ENCODE data around the gene ELMOD1.
A peak's percentile ranks its signal among the peaks of the same experiment; 100 is the strongest.

The ELMOD1 gene

DNA sequence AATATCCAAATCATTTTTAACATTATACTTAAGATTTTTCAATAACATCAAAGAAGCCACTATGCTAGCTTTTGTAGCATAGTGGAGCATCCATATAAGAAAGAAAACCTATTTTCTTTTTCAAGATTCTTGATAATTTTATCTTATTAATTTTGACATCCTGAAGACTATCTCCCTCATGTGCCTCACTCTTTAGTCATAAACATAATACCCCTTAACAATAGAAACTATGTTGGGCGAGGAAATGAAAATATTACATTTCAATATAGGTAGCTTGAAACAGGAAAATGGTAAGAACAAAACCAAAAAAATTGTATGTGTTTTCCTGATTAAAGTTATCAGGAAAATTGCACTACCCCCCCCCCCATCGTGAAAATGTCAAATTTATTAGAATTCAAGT is 40.1 kb downstream of the ELMOD1 start:
- H3K27ac ChIP-seq = no peak overlapping the region
- no peak overlapping the region for H3K4me3 ChIP-seq (ENCODE audit: low read depth, low read length)
- DNase-seq = no peak
- no peaks in the 10 kb centered on the region for H3K27me3 ChIP-seq (replicated peaks)
- TF ChIP-seq, protein P1, sequence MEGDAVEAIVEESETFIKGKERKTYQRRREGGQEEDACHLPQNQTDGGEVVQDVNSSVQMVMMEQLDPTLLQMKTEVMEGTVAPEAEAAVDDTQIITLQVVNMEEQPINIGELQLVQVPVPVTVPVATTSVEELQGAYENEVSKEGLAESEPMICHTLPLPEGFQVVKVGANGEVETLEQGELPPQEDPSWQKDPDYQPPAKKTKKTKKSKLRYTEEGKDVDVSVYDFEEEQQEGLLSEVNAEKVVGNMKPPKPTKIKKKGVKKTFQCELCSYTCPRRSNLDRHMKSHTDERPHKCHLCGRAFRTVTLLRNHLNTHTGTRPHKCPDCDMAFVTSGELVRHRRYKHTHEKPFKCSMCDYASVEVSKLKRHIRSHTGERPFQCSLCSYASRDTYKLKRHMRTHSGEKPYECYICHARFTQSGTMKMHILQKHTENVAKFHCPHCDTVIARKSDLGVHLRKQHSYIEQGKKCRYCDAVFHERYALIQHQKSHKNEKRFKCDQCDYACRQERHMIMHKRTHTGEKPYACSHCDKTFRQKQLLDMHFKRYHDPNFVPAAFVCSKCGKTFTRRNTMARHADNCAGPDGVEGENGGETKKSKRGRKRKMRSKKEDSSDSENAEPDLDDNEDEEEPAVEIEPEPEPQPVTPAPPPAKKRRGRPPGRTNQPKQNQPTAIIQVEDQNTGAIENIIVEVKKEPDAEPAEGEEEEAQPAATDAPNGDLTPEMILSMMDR (IDR thresholded peaks at IDR 0.05; ENCODE audit: low read depth, low read length, missing control alignments) = no peak
- in situ Hi-C loops (cut with HindIII; ENCODE audit: low pct_ligation_motif_present, low sequenced_read_pairs) = no loop called here
- no peaks in the 10 kb centered on the region for H3K36me3 ChIP-seq (replicated peaks)

DNA sequence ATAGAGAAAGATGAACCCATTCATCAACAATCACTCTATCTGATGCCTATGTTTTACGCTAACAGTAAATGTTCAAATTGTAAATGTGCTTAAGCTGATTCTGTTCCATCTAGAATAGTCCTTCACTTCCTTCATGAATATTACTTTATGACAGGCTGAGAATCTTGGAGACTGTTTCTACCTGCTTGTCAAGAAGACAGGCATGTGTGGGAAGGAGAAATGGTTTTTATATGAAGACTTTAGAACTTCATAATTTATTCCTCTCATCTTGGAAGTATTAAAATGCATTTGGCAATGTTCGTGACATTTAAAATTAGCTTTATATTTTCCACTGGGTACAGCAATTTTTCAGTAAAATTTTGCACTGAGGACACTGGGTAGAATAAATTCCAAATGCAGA is 41.0 kb downstream of the ELMOD1 start:
- Histone ChIP-seq H3K27me3 (replicated peaks) (no peaks in the 10 kb centered on the region), H3K4me3 (ENCODE audit: low read depth, low read length) (no peak overlapping the region), H3K36me3 (replicated peaks) (no peaks in the 10 kb centered on the region), H3K27ac (no peak overlapping the region)
- DNase-seq = no peak
- TF ChIP-seq, protein P1 (IDR thresholded peaks at IDR 0.05; ENCODE audit: low read depth, low read length, missing control alignments) = no peak
- in situ Hi-C loops (cut with HindIII; ENCODE audit: low pct_ligation_motif_present, low sequenced_read_pairs) = no loop called here

DNA sequence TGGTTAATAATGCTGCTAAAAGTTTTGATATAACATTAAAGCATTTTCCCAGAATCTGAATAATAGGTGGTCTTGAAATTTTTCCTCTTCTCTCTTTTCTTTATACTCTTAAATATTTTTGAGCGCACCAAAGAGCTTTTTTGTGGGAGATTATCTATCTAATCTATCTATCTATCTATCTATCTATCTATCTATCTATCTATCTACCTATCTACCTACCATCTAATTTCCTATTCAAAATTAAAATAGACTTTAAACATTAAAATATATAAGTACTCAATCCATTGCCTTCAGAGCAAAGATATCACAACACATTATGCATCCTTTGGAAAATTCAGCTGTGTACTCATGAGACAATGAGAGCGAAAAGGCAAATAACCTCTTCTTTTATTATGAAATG is 55.8 kb downstream of the ELMOD1 start:
- H3K4me3 ChIP-seq (ENCODE audit: low read depth, low read length) = no peak overlapping the region
- no peaks in the 10 kb centered on the region for H3K27me3 ChIP-seq (replicated peaks)
- H3K36me3 ChIP-seq (replicated peaks) = no peaks in the 10 kb centered on the region
- TF ChIP-seq, protein P1 (IDR thresholded peaks at IDR 0.05; ENCODE audit: low read depth, low read length, missing control alignments) = no peak
- DNase-seq = no peak
- in situ Hi-C loops (cut with HindIII; ENCODE audit: low pct_ligation_motif_present, low sequenced_read_pairs) = no loop called here
- no peak overlapping the region for H3K27ac ChIP-seq

DNA sequence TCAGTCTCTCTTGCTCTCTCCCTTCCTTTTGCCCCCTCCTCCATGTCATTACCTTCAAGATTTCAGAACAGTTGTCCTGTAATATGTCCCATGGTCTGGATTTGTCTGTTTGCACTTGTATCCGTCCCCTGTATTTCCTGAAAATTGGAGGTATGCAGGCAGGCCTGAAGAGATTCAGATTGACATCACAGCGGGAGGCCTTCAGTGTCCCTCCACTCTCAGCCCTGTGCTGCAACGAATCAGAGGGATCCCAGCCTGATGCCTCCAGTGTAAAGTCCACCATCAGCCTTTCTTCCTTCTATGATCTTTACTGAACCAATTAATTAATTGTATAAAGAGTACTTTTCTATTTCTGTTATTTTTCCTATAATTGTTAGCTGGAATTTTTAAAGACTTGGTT is 57.3 kb downstream of the ELMOD1 start:
- in situ Hi-C loops (cut with HindIII; ENCODE audit: low pct_ligation_motif_present, low sequenced_read_pairs) = no loop called here

DNA sequence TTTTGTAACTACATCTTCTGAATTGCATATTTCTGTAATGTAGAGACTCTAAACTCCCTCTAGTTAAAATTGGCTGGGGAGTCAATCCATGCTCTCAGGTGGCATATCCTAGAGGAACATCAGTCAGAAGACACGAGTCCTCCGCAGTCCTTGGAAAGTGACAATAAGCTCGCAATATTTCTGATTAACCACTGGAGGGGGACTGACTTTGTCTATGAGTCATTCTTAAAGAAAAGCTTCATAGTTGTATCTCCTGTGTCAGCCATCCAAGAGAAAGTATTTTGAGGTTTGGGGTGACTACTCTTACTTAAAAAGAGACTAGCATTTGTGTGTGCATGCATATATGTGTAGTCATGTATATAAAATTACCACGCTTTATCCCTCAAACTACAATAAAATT is 60.7 kb downstream of the ELMOD1 start:
- no peak for DNase-seq
- TF ChIP-seq, protein P1 (IDR thresholded peaks at IDR 0.05; ENCODE audit: low read depth, low read length, missing control alignments) = peak; percentile 6
- in situ Hi-C loops (cut with HindIII; ENCODE audit: low pct_ligation_motif_present, low sequenced_read_pairs) = no loop called here
- Histone ChIP-seq H3K36me3 (replicated peaks) (no peaks in the 10 kb centered on the region), H3K27me3 (replicated peaks) (no peaks in the 10 kb centered on the region), H3K4me3 (ENCODE audit: low read depth, low read length) (no peak overlapping the region), H3K27ac (no peak overlapping the region)

More for the DNA sequence above, 57.3 kb downstream of the ELMOD1 start:
- Histone ChIP-seq H3K27ac (no peak overlapping the region), H3K4me3 (ENCODE audit: low read depth, low read length) (no peak overlapping the region), H3K27me3 (replicated peaks) (no peaks in the 10 kb centered on the region), H3K36me3 (replicated peaks) (no peaks in the 10 kb centered on the region)
- TF ChIP-seq, protein P1 (IDR thresholded peaks at IDR 0.05; ENCODE audit: low read depth, low read length, missing control alignments) = no peak
- DNase-seq = no peak

DNA sequence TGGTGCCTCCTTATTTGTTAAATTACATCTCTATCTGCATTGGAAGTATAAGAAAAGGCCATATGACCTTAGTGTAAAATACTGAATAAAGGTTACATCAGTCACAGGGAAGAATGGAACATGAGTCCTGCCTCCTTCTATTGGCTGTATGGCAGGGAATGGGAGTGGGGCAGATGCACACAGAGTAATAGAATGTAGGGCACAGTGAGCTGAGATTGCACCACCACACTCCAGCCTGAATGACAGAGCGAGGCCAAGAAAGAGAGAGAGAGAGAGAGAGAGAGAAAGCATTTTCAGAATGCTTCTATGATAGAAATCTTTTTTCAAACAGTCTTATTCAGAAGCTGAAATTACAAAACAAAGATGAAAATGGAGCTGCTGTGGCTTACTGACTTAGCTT is 62.1 kb downstream of the ELMOD1 start:
- Histone ChIP-seq H3K27ac (no peak overlapping the region), H3K36me3 (replicated peaks) (no peaks in the 10 kb centered on the region), H3K27me3 (replicated peaks) (no peaks in the 10 kb centered on the region), H3K4me3 (ENCODE audit: low read depth, low read length) (no peak overlapping the region)
- in situ Hi-C loops (cut with HindIII; ENCODE audit: low pct_ligation_motif_present, low sequenced_read_pairs) = no loop called here
- DNase-seq = no peak
- TF ChIP-seq, protein P1 (IDR thresholded peaks at IDR 0.05; ENCODE audit: low read depth, low read length, missing control alignments) = no peak
